Activated T-cell treated with anti-CD3 and anti-CD28 coated beads, Interleukin-2, amount 50 U/mL, for 24 hours (primary cell): ENCODE results near the gene KRT35.

Source experiments
- DNase-seq: peaks from one replicate; pipeline ENCODE4 v3.0.0-alpha.2; 2020
- H3K27ac Mint-ChIP-seq: 2 replicates; pipeline ENCODE4 v1.8.0; 2020; ENCODE audit warnings: mild to moderate bottlenecking, mixed read lengths
- H3K27me3 Mint-ChIP-seq: 2 replicates; pipeline ENCODE4 v1.8.0; 2020; ENCODE audit warnings: mixed read lengths
- H3K36me3 Mint-ChIP-seq: 2 replicates; pipeline ENCODE4 v1.8.0; 2020; ENCODE audit warnings: low read depth, mixed read lengths
- H3K4me1 Mint-ChIP-seq: 2 replicates; pipeline ENCODE4 v1.8.0; 2020; ENCODE audit warnings: low read depth, mixed read lengths
- H3K4me3 Mint-ChIP-seq: 2 replicates; pipeline ENCODE4 v1.8.0; 2020; ENCODE audit warnings: mild to moderate bottlenecking, moderate library complexity, mixed read lengths
- H3K9me3 Mint-ChIP-seq: 2 replicates; pipeline ENCODE4 v1.8.0; 2020; ENCODE audit warnings: mixed read lengths

KRT35 gene

DNA sequence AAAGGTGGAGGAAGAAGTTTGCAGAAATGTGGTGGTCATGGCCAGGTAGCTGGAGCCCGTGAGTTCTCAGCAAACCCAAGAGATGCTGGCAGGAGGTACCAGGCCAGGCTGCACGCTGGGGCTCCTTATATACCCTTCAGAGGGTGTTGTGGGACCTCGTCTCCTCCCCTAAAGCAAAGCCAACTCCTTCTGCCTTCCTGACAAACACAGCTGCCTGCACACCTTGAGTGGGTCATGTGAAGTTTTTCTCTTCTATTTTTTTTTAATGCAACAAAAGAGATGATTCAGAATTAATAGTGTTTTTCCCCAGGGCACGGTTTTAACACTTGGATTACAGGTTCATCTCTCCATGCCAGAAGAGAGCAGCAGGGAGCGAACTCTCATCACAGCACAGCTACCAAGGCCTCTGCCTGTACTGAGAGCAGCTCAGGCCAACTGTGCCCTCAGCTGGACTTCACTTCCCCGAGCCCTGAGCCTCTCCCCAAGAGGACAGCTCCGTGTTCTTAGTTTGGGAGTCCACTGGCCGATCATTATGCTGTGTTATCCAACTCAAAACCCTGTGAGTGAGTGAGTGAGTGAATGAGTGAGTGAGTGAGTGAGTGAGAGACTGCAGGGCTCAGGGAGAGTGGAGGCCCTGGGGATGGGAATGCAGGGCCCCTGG, 38.0 kb upstream of the KRT35 start, which contains the start of gene KRT15:
Gene KRT15 (minus strand): TSS at position 102 of the 661 bp plus-strand sequence. CDS start 63 bp downstream, at position 39.
- Mint-ChIP-seq H3K4me1 (no peaks in the 10 kb centered on the region), H3K36me3 (no peaks in the 10 kb centered on the region), H3K27ac (no peak within 1 kb of the TSS), H3K4me3 (no peak within 1 kb of the TSS), H3K9me3 (no peaks in the 10 kb centered on the region), H3K27me3 (no peaks in the 10 kb centered on the region)
- DNase-seq: no peak

GRCh38 chr17:41518031-41518430, 37.1 kb upstream of the KRT35 start:
- Mint-ChIP-seq H3K27ac (no peak overlapping the region), H3K4me1 (no peaks in the 10 kb centered on the region), H3K9me3 (no peaks in the 10 kb centered on the region), H3K27me3 (no peaks in the 10 kb centered on the region), H3K4me3 (no peak overlapping the region), H3K36me3 (no peaks in the 10 kb centered on the region)
- no peak for DNase-seq

DNA sequence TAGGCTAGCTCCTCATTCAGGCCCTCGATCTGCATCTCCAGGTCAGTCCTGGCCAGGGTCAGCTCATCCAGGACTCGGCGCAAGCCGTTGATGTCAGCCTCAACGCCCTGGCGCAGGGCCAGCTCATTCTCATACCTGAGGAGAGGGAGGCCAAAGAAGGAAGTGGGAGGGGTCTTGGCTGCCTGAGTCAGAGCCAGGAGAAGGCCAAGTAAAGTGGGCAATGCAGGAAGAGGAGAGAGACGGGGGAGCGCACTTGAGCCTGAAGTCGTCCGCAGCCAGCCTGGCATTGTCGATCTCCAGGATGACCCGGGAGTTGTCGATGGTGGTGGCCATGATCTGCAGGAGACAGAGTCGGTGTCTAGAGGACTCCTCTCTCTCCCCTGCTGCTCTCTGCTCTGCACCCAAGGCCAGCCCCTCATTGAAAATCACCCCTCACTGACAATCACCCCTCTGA, 35.9 kb upstream of the KRT35 start:
- no peak for DNase-seq
- H3K4me1 Mint-ChIP-seq: no peaks in the 10 kb centered on the region
- no peaks in the 10 kb centered on the region for H3K9me3 Mint-ChIP-seq
- H3K4me3 Mint-ChIP-seq: no peak overlapping the region
- no peak overlapping the region for H3K27ac Mint-ChIP-seq
- no peaks in the 10 kb centered on the region for H3K36me3 Mint-ChIP-seq
- H3K27me3 Mint-ChIP-seq: no peaks in the 10 kb centered on the region

- H3K27me3 Mint-ChIP-seq: no peaks in the 10 kb centered on the region
- no peak overlapping the region for H3K27ac Mint-ChIP-seq
- H3K4me1 Mint-ChIP-seq: no peaks in the 10 kb centered on the region
- no peak overlapping the region for H3K4me3 Mint-ChIP-seq
- H3K36me3 Mint-ChIP-seq: no peaks in the 10 kb centered on the region
- DNase-seq: no peak
- no peaks in the 10 kb centered on the region for H3K9me3 Mint-ChIP-seq
Measured at GRCh38 chr17:41516147-41516829, 35.3 kb upstream of the KRT35 start.

- Mint-ChIP-seq H3K4me1 (no peaks in the 10 kb centered on the region), H3K4me3 (no peak overlapping the region), H3K27ac (no peak overlapping the region), H3K9me3 (no peaks in the 10 kb centered on the region), H3K36me3 (no peaks in the 10 kb centered on the region), H3K27me3 (no peaks in the 10 kb centered on the region)
- no peak for DNase-seq
Measured at GRCh38 chr17:41513168-41513547, 32.2 kb upstream of the KRT35 start.

- Mint-ChIP-seq H3K27me3 (no peaks in the 10 kb centered on the region), H3K4me3 (no peak overlapping the region), H3K27ac (no peak overlapping the region), H3K36me3 (no peaks in the 10 kb centered on the region), H3K4me1 (no peaks in the 10 kb centered on the region), H3K9me3 (no peaks in the 10 kb centered on the region)
- no peak for DNase-seq
Measured at GRCh38 chr17:41512546-41513167, 31.7 kb upstream of the KRT35 start.

- H3K4me1 Mint-ChIP-seq: no peaks in the 10 kb centered on the region
Measured at GRCh38 chr17:41511716-41512115, 30.8 kb upstream of the KRT35 start.

GRCh38 chr17:41511116-41511515, 30.2 kb upstream of the KRT35 start:
- Mint-ChIP-seq H3K4me3 (no peak overlapping the region), H3K4me1 (no peaks in the 10 kb centered on the region), H3K27ac (no peak overlapping the region), H3K27me3 (no peaks in the 10 kb centered on the region), H3K9me3 (no peaks in the 10 kb centered on the region), H3K36me3 (no peaks in the 10 kb centered on the region)
- DNase-seq: no peak

More at GRCh38 chr17:41511716-41512115, 30.8 kb upstream of the KRT35 start:
- Mint-ChIP-seq H3K27ac (no peak overlapping the region), H3K9me3 (no peaks in the 10 kb centered on the region), H3K27me3 (no peaks in the 10 kb centered on the region), H3K4me3 (no peak overlapping the region), H3K36me3 (no peaks in the 10 kb centered on the region)
- DNase-seq: no peak

GRCh38 chr17:41510251-41511065, 29.5 kb upstream of the KRT35 start:
- no peaks in the 10 kb centered on the region for H3K4me1 Mint-ChIP-seq
- H3K27ac Mint-ChIP-seq: no peak overlapping the region
- H3K9me3 Mint-ChIP-seq: no peaks in the 10 kb centered on the region
- no peaks in the 10 kb centered on the region for H3K36me3 Mint-ChIP-seq
- no peak for DNase-seq
- no peak overlapping the region for H3K4me3 Mint-ChIP-seq
- no peaks in the 10 kb centered on the region for H3K27me3 Mint-ChIP-seq

DNA sequence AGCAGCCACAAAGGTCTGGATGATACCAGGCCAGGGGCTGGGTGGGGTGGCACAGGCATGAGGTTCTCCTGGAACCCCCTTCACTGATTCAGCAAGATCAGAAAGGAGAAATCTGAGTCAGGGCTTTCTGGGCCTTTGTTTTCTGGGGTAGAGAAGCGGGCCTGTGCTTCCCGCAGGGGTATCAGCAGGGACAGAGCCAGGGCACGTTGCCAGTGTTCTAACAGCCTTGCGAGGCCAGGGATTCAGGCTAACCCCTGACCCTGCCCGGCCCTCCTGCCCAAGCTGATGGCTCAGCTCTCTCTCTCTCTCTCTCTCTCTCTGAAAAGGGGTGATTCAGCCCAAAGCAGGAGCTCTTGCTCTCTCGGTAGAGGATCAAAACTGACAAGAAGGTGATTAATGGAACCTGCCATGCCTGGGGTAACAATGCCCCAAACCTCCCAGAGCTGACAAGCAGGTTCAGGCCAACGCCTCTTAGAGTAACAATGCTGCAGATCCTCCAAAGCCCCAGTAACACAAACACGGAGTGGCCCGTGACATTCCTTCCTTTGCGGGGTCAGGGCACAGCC, 26.4 kb upstream of the KRT35 start:
- H3K27me3 Mint-ChIP-seq: no peaks in the 10 kb centered on the region
- no peaks in the 10 kb centered on the region for H3K4me1 Mint-ChIP-seq
- no peaks in the 10 kb centered on the region for H3K36me3 Mint-ChIP-seq
- no peak for DNase-seq
- no peak overlapping the region for H3K4me3 Mint-ChIP-seq
- H3K9me3 Mint-ChIP-seq: no peaks in the 10 kb centered on the region
- H3K27ac Mint-ChIP-seq: no peak overlapping the region

GRCh38 chr17:41505809-41506767, 25.1 kb upstream of the KRT35 start:
- Mint-ChIP-seq H3K36me3 (no peaks in the 10 kb centered on the region), H3K9me3 (no peaks in the 10 kb centered on the region), H3K27me3 (no peaks in the 10 kb centered on the region), H3K4me1 (no peaks in the 10 kb centered on the region), H3K4me3 (no peak overlapping the region), H3K27ac (no peak overlapping the region)
- no peak for DNase-seq

DNA sequence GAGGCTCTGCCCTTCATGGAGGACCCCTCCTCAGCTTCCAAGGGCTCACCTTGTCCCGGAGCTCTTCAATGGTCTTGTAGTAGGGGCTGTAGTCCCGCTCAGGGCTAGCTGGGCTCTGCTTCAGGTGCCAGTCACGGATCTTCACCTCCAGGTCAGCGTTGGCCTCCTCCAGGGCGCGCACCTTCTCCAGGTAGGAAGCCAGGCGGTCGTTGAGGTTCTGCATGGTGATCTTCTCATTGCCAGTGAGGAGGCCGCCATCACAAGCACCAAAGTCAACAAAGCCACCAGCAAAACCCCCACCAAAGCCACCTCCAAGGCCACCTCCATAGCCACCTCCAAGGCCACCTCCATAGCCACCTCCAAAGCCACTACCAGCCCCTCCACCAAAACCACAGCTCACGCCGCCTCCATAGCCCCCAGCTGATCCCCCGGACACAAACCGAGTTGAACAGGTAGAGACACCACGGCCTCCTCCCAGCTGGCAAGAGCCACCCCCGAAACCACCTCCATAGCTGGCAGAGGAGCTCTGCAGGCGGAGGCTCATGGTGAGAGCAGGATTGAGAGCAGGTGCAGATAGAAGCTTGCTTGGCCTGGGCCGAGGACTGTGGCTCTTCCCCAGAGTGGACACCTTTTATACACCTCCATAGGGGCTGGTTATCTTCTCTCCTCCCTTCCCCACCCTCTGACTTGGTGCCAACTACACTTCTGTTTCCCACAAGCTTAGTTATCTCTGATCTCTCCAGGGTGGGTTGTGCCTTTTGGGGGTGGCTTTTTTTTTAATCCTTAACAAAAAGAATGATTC, 24.3 kb upstream of the KRT35 start, which contains the start of gene KRT13:
Gene KRT13 (minus strand): TSS at position 606 of the 802 bp plus-strand sequence. CDS start 62 bp downstream, at position 544.
- no peak for DNase-seq
- Mint-ChIP-seq H3K9me3 (no peaks in the 10 kb centered on the region), H3K4me1 (no peaks in the 10 kb centered on the region), H3K27me3 (no peaks in the 10 kb centered on the region), H3K4me3 (no peak within 1 kb of the TSS), H3K27ac (no peak within 1 kb of the TSS), H3K36me3 (no peaks in the 10 kb centered on the region)
